ENCODE data around the gene CD83. TPM values are rescaled to one million over a fixed set of nuclear protein-coding genes. Genes with fewer than 3 reads are reported as not detected.

CD83 gene
- total and polyA plus RNA-seq, 2 of the 4 experiments (the other 2 are of a cell fraction), result 2.0 to 2.5 TPM

- no peak overlapping the region for H4K5ac ChIP-seq (ENCODE audit: low read depth, low read length)
- intact Hi-C loops (cut with micrococcal nuclease) (loop anchor here (5.0 kb wide), 2 partner anchors 74 to 731 kb away; no protein-coding TSS in a partner anchor), dilution Hi-C loops (cut with HindIII; ENCODE audit: low sequenced_read_pairs, unreplicated experiment) (no loop called here), in situ Hi-C loops (cut with MboI; ENCODE audit: low sequenced_read_pairs) (loop anchor here (10.0 kb wide), 1 partner anchor 274 kb away; no protein-coding TSS in a partner anchor)
- H2BK120ac ChIP-seq (ENCODE audit: low read depth, low read length), result peak overlapping the region; percentile 57
- H3K79me1 ChIP-seq (ENCODE audit: low read depth in 1 of 2, low read length in 2 of 2), result no peaks in the 10 kb centered on the region
- no peaks in the 10 kb centered on the region for H3K9me3 ChIP-seq (ENCODE audit: control insufficient read depth, insufficient read depth, low read length)
- H3K9me1 ChIP-seq (ENCODE audit: insufficient read depth, low read length), result peaks cover 5% of the 10 kb centered on the region; the same call in 1 of the 2 replicates
- H3K27me3 ChIP-seq (ENCODE audit: control insufficient read depth, insufficient read depth, low read length), result 0 out of 2 replicates have a peak, but pooled peaks cover 1% of the 10 kb centered on the region
- no peak overlapping the region for H2AK9ac ChIP-seq (replicated peaks; ENCODE audit: low read depth, low read length, poor library complexity)
- no peak overlapping the region for H3K56ac ChIP-seq (ENCODE audit: extremely low read depth, insufficient read depth, low read length)
- peaks cover 4% of the 10 kb centered on the region for H3K4me1 ChIP-seq (ENCODE audit: control insufficient read depth, insufficient read depth, low read length)
- no peak overlapping the region; the same call in 1 of the 2 replicates for H4K91ac ChIP-seq (ENCODE audit: insufficient read depth, low read depth, low read length)
- H4K20me1 ChIP-seq (ENCODE audit: insufficient read depth, low read length), result no peaks in the 10 kb centered on the region
- peak overlapping the region; percentile 42; the same call in 1 of the 2 replicates for H3K4ac ChIP-seq (ENCODE audit: low read depth, low read length)
- peak overlapping the region in 1 of 2 experiments; percentile 26; a peak in 2 of 4 replicates for H4K8ac ChIP-seq (ENCODE audit: low read depth in 2 of 2, low read length in 2 of 2)
- 79% methylated on average over 12 of the region's 19 CpGs; no CpG with 5 or more reads in 1 of the 2 experiments for WGBS, 2 experiments (ENCODE audit: extremely low coverage in 2 of 2, insufficient read length in 1 of 2)
- no peak overlapping the region for H3K14ac ChIP-seq (replicated peaks; ENCODE audit: low read depth, low read length)
- H3K23ac ChIP-seq (ENCODE audit: low read depth, low read length), result no peak overlapping the region
- H2AFZ ChIP-seq (replicated peaks; ENCODE audit: low read length, poor library complexity), result no peak overlapping the region
- no peak overlapping the region for H2BK5ac ChIP-seq (ENCODE audit: low read depth, low read length, poor library complexity, severe bottlenecking)
- H3K27ac ChIP-seq (ENCODE audit: insufficient read depth, low read length), result peak overlapping the region; percentile 18; the same call in 1 of the 2 replicates
- no peak overlapping the region for H3K4me2 ChIP-seq (ENCODE audit: low read depth, low read length)
- H2BK20ac ChIP-seq (ENCODE audit: low read depth, low read length), result peak overlapping the region; percentile 68
- peak overlapping the region; percentile 80 for H2AK5ac ChIP-seq (ENCODE audit: low read depth, low read length)
- BruUV-seq (replicated peaks), result no TSS peak
- H3K9ac ChIP-seq (ENCODE audit: low read depth, low read length), result no peak overlapping the region
- no peak for ATAC-seq (ENCODE audit: low read depth)
- H2BK15ac ChIP-seq (ENCODE audit: low read depth, low read length), result no peak overlapping the region; the same call in 2 of the 3 replicates
- no peaks in the 10 kb centered on the region for H3K36me3 ChIP-seq (ENCODE audit: control insufficient read depth, insufficient read depth, low read length)
- CTCF ChIA-PET, result interaction anchor here (0.6 to 7.2 kb wide), 2 partner anchors 143 to 157 kb away, joined by 4 to 88 read pairs; no protein-coding TSS in a partner anchor
- H3K18ac ChIP-seq (ENCODE audit: low read depth, low read length), result no peak overlapping the region
- DNase-seq, result no peak
- H3K4me3 ChIP-seq (ENCODE audit: insufficient read depth, low read depth, low read length), result no peak overlapping the region
- POLR2A ChIA-PET (ENCODE audit: unreplicated experiment), result no interaction called here
- no peak for TF ChIP-seq MAZ (IDR thresholded peaks at IDR 0.05; ENCODE audit: borderline replicate concordance, low read depth, low read length)
- no peak for TF ChIP-seq CEBPB (IDR thresholded peaks at IDR 0.05; ENCODE audit: low read depth, low read length)
- TF ChIP-seq, protein P1, sequence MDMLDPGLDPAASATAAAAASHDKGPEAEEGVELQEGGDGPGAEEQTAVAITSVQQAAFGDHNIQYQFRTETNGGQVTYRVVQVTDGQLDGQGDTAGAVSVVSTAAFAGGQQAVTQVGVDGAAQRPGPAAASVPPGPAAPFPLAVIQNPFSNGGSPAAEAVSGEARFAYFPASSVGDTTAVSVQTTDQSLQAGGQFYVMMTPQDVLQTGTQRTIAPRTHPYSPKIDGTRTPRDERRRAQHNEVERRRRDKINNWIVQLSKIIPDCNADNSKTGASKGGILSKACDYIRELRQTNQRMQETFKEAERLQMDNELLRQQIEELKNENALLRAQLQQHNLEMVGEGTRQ (IDR thresholded peaks at IDR 0.05; ENCODE audit: low read depth, low read length), result no peak
- no peak for TF ChIP-seq SMC3 (IDR thresholded peaks at IDR 0.05; ENCODE audit: low read depth, low read length)
- no peak for TF ChIP-seq MAFK (IDR thresholded peaks at IDR 0.05; ENCODE audit: low read depth, low read length)
- TF ChIP-seq RCOR1 (IDR thresholded peaks at IDR 0.05; ENCODE audit: insufficient replicate concordance, low read length), result no peak
- TF ChIP-seq RAD21 (IDR thresholded peaks at IDR 0.05; ENCODE audit: low read length), result no peak
- no peak for TF ChIP-seq RFX5 (IDR thresholded peaks at IDR 0.05; ENCODE audit: low read depth, low read length)
- TF ChIP-seq BHLHE40 (IDR thresholded peaks at IDR 0.05; ENCODE audit: low read depth, low read length), result no peak
- TF ChIP-seq MXI1 (IDR thresholded peaks at IDR 0.05; ENCODE audit: borderline replicate concordance, low read depth, low read length), result no peak
- TF ChIP-seq POLR2A (IDR thresholded peaks at IDR 0.05; ENCODE audit: low read depth, low read length), result no peak
- TF ChIP-seq, protein P2, sequence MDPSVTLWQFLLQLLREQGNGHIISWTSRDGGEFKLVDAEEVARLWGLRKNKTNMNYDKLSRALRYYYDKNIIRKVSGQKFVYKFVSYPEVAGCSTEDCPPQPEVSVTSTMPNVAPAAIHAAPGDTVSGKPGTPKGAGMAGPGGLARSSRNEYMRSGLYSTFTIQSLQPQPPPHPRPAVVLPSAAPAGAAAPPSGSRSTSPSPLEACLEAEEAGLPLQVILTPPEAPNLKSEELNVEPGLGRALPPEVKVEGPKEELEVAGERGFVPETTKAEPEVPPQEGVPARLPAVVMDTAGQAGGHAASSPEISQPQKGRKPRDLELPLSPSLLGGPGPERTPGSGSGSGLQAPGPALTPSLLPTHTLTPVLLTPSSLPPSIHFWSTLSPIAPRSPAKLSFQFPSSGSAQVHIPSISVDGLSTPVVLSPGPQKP (IDR thresholded peaks at IDR 0.05; ENCODE audit: borderline replicate concordance, low read depth, low read length), result no peak
- no peak for TF ChIP-seq CHD1 (IDR thresholded peaks at IDR 0.05; ENCODE audit: low read depth, low read length)
- TF ChIP-seq, protein P3, sequence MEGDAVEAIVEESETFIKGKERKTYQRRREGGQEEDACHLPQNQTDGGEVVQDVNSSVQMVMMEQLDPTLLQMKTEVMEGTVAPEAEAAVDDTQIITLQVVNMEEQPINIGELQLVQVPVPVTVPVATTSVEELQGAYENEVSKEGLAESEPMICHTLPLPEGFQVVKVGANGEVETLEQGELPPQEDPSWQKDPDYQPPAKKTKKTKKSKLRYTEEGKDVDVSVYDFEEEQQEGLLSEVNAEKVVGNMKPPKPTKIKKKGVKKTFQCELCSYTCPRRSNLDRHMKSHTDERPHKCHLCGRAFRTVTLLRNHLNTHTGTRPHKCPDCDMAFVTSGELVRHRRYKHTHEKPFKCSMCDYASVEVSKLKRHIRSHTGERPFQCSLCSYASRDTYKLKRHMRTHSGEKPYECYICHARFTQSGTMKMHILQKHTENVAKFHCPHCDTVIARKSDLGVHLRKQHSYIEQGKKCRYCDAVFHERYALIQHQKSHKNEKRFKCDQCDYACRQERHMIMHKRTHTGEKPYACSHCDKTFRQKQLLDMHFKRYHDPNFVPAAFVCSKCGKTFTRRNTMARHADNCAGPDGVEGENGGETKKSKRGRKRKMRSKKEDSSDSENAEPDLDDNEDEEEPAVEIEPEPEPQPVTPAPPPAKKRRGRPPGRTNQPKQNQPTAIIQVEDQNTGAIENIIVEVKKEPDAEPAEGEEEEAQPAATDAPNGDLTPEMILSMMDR (conservative IDR thresholded peaks at IDR 0.05; ENCODE audit: low read depth, low read length), result no peak
Observed at GRCh38 chr6:14068623-14069022, 48.9 kb upstream of the CD83 start.

Measured in IMR-90 (cell line).